ENCODE measurements around the gene SKIC8. TPM values are rescaled to one million over a fixed set of nuclear protein-coding genes. Genes with fewer than 3 reads are reported as not detected.

SKIC8 gene
- total and polyA plus RNA-seq, 12 donors: 45.9 to 137 (median 64.1) TPM

DNA sequence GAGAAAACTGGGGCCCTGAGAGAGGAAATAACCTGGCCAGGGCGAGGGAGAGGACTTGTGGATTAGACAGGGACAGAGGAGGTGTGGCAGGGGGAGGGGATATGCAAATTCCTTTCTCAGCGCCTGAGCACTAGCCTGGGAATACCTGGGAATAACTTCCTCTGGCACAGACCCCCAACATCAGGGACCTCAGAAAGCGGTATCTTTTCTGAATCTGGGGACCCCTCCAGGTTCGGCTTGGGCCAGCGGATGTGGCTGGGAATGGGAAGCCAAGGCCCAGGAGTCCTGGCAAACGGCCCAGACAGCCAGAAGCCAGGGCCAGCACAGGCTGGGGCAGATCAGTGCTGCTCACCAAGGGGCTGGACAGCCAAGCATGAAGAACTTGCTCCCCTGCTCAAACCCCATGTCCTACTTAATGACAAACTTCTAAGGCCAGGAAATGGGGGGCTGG, 55.9 kb downstream of the SKIC8 start:
- 17 to 53% (median 41%) methylated on average over 5 to 6 of the region's 6 CpGs for WGBS, 4 donors
- no peaks in the 10 kb centered on the region for H3K36me3 ChIP-seq (replicated peaks in 1 of 2)
- intact Hi-C loops (cut with DNase I): loop anchor here (2.0 to 5.0 kb wide), 3 partner anchors 66 to 131 kb away; no protein-coding TSS in a partner anchor
- H3K4me3 ChIP-seq: no peak overlapping the region
- H3K27me3 ChIP-seq: no peaks in the 10 kb centered on the region
- no peaks in the 10 kb centered on the region for H3K4me1 ChIP-seq (replicated peaks in 1 of 2)
- DNase-seq: peak; percentile 66 to 86 (median 79)
- H3K9me3 ChIP-seq (replicated peaks in 1 of 3): no peaks in the 10 kb centered on the region
- no peak overlapping the region for H3K27ac ChIP-seq
- no peak for TF ChIP-seq POLR2A (IDR thresholded peaks at IDR 0.05)
- TF ChIP-seq, protein P1, sequence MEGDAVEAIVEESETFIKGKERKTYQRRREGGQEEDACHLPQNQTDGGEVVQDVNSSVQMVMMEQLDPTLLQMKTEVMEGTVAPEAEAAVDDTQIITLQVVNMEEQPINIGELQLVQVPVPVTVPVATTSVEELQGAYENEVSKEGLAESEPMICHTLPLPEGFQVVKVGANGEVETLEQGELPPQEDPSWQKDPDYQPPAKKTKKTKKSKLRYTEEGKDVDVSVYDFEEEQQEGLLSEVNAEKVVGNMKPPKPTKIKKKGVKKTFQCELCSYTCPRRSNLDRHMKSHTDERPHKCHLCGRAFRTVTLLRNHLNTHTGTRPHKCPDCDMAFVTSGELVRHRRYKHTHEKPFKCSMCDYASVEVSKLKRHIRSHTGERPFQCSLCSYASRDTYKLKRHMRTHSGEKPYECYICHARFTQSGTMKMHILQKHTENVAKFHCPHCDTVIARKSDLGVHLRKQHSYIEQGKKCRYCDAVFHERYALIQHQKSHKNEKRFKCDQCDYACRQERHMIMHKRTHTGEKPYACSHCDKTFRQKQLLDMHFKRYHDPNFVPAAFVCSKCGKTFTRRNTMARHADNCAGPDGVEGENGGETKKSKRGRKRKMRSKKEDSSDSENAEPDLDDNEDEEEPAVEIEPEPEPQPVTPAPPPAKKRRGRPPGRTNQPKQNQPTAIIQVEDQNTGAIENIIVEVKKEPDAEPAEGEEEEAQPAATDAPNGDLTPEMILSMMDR (IDR thresholded peaks at IDR 0.05): no peak

DNA sequence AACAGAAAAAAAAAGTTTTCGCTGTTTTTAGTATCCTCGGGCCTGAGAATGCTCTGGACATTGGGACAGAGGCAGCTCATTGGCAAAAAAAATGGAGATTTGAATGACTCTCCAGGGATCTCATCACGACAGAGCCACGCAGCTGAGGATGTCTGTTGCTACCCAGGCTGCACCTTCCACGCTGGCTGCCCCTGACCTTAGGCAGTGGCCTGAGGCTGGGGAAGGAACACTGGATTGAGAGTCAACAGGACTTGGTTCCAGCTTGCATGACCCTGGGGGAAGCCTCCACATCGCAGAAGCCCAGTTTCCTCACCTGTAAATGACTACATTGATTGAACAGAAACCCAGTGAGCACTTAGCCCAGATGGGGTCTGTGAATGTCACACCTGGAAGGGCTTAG, 56.4 kb downstream of the SKIC8 start:
- Histone ChIP-seq H3K4me3 (no peak overlapping the region), H3K9me3 (replicated peaks in 1 of 3) (no peaks in the 10 kb centered on the region), H3K4me1 (replicated peaks in 1 of 2) (no peaks in the 10 kb centered on the region), H3K27me3 (no peaks in the 10 kb centered on the region), H3K36me3 (replicated peaks in 1 of 2) (no peaks in the 10 kb centered on the region), H3K27ac (no peak overlapping the region)
- intact Hi-C loops (cut with DNase I): loop anchor here (2.0 to 5.0 kb wide), 3 partner anchors 66 to 130 kb away; no protein-coding TSS in a partner anchor
- 57 to 77% (median 71%) methylated on average over 6 of the region's 6 CpGs for WGBS, 4 donors
- TF ChIP-seq, protein P1 (IDR thresholded peaks at IDR 0.05): no peak
- DNase-seq: no peak

DNA sequence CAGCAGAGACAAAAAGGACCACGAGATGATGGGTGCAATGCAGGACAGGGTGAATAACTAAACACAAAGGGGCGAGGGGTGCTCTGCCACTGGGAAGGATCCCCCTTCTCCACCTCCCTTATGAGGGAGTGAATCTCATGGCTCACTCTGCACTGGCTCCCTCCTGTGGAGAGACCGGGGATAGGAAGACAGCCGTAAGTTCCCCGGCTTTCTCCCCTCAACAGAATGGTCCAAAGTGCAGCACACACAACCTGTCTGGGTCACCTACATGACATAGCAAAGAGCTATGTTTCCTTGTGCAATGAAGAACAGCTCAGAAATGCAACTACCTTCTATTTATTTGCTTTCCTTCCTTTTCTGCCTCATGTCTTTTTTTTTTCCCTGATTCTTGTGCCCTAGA, 57.3 kb downstream of the SKIC8 start:
- H3K36me3 ChIP-seq (replicated peaks in 1 of 2): no peaks in the 10 kb centered on the region

DNA sequence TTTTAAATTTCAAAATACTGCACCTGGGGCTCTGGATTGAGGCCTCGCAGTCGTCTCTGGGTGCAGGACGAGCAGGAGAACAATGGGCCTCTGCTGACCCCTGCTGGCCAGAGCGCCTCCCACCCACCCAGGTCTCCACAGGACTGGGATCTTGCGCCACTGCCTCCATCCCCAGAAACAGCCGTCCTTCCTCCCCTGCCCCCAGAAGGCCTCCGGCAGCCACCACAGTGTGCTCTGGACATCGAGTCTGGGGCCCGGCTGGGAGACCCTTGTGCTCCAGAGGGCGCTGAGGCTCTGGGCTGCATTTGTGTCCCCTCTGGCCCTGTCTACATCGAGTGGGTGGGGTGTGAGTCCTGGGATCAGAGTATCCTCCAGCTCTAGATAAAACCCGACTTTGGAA, 58.4 kb downstream of the SKIC8 start:
- intact Hi-C loops (cut with DNase I): loop anchor here (2.0 to 5.0 kb wide), 3 partner anchors 64 to 126 kb away; no protein-coding TSS in a partner anchor
- Histone ChIP-seq H3K36me3 (replicated peaks in 1 of 2) (no peaks in the 10 kb centered on the region), H3K27ac (no peak overlapping the region), H3K4me3 (no peak overlapping the region), H3K9me3 (replicated peaks in 1 of 3) (no peaks in the 10 kb centered on the region), H3K4me1 (replicated peaks in 1 of 2) (peaks cover 5 to 7% of the 10 kb centered on the region in 2 donors), H3K27me3 (no peaks in the 10 kb centered on the region)
- TF ChIP-seq, protein P1 (IDR thresholded peaks at IDR 0.05): peak; percentile 77 to 95 (median 88)
- TF ChIP-seq POLR2A (IDR thresholded peaks at IDR 0.05): no peak
- 0 to 12% (median 11%) methylated on average over 6 to 12 of the region's 12 CpGs for WGBS, 4 donors
- peak; percentile 83 to 95 (median 91) for DNase-seq

More for the DNA sequence above, 57.3 kb downstream of the SKIC8 start:
- WGBS, 4 donors: 67 to 82% (median 74%) methylated on average over 5 of the region's 5 CpGs
- Histone ChIP-seq H3K27ac (no peak overlapping the region), H3K9me3 (replicated peaks in 1 of 3) (no peaks in the 10 kb centered on the region), H3K27me3 (no peaks in the 10 kb centered on the region), H3K4me1 (replicated peaks in 1 of 2) (peaks cover 4 to 5% of the 10 kb centered on the region in 2 donors), H3K4me3 (no peak overlapping the region)
- no peak for DNase-seq
- intact Hi-C loops (cut with DNase I): loop anchor here (2.0 to 5.0 kb wide), 3 partner anchors 65 to 129 kb away; no protein-coding TSS in a partner anchor
- TF ChIP-seq, protein P1 (IDR thresholded peaks at IDR 0.05): peak in 3 of 6 experiments; percentile 3 to 21 (median 15)
- no peak for TF ChIP-seq POLR2A (IDR thresholded peaks at IDR 0.05)

All from adrenal gland (tissue), 12 donors.